ENCODE results near the gene PLEKHG5.

The PLEKHG5 gene

GRCh38 chr1:6424619-6425593 lies 66.6 kb downstream of the PLEKHG5 start, which contains the start of gene ESPN:
TSS of gene ESPN (plus strand) at chr1:6424776. CDS start at chr1:6424956, 180 bp downstream.
- DNase-seq: no peak

DNA sequence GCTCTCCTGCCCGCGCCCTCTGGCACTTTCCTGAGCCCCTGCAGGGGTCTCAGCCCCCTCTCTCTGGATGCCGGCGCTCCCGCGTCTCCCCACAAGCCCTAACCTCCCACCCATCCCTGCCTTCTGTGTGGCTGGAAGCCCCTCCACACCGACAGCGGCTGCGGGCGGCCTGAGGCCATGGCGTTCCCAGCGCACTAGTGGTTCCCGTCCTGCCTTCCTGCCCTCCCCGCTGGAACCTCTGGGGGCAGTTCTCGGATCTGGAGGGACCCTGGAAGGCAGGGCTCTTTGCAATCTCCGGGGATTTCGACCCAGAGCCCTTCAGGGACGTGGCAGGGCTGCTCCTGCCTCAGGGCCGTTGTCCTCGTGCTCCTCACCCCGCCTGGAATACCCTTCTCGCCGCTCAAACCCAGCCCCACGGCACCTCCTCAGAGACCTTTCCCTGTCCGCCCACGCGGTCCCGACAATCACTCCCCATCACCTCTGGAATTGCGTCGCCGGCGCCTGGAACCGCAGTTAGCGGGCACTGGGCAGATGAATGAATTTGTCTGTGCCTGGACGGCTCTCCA lies 67.4 kb downstream of the PLEKHG5 start:
- no peak for DNase-seq

- no peak for DNase-seq
Observed at GRCh38 chr1:6423321-6423999, 68.0 kb downstream of the PLEKHG5 start.

- no peak for DNase-seq
Observed at GRCh38 chr1:6421266-6421665, 70.2 kb downstream of the PLEKHG5 start.

- DNase-seq: no peak
Observed at GRCh38 chr1:6420454-6421042, 70.9 kb downstream of the PLEKHG5 start.

DNA sequence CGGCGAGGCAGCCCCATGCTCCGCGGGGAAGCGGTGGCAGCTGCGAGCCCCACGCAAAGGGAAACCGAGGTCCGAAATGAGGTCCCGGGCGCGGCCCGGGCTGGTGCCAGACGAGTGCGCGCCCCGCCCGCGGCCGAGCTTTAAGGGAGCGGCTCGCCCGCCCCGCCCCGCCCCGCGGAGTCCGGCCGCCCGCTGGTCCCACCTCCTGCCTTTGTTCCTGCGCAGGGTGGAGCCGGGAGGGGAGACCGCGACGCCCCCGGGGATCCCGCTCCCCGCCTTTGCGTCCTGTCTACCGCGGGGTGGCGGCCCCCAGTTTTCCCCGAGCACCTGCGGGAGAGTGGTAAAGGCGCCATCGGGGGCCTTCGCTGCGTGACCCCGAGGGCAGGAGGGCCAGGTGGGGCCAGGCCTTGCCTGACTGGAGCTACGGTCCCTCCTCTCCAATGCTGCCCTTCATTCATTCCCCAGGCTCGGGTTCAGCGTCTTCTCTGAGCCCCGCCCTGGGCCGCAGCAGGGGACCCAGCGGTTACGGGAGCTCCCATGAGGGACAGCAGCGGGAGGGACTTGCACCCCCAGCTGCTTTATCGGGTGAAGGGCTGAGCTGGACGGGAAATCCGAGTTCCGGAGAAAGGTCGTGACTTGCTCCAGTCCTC lies 71.5 kb downstream of the PLEKHG5 start, which contains the start of gene HES2:
HES2 (minus strand) TSS at position 116 of the 650 bp plus-strand sequence; CDS start at position 17, 99 bp downstream.
- DNase-seq: no peak

DNA sequence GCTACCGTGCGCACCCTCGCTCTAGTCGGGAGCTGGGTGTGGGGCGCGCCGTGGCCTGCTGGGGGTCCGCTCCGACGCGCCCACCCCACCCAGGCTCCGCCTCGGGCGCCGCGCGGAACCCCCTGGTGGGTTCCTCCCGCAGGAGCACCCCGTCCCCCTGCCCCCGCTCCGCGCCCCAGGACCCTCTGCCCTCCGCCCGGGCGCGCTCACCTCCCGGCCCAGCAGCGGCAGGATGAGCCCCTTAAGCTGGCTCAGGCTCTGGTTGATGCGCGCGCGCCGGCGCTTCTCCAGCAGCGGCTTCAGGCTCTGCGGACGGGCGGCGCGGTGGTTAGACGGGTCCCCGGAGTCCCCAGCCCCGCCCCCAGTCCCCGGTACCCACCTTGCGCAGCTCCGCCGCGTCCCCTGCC lies 72.1 kb downstream of the PLEKHG5 start:
- no peak for DNase-seq

DNA sequence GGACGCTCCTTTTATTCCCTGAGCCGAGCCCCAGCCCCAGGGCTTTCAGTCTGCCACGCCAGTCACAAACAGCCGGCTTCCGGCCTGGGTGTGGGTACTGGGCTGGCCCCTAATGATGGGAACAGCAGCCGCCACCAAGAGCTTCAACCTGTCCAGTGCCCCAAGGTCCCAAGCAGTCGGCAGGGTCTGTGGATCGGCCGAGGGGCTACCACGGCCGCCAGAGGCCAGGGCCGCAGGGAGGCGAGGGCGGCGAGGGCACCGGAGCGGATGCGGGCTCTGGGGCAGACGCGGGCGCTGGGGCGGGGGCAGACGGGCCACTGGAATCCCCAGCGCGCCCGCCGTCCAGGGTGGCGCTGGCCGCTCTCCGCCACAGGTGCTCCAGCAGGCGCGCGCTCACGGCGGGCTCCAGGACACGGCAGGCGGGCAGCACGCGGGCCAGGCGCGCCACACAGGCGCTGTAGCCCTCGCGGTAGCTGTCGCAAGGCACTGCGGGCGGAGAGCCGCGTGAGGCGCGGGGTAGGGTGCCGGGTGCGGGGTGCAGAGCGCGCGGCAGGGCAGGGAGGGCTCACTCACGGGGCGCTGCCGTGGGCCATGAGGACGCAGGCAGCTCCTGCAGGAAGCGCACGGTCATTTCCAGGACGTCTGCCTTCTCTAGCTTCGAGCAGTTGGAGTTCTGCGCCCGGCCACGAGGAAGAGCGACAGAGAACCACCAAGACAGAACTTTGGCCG lies 72.6 kb downstream of the PLEKHG5 start:
- no peak for DNase-seq

GRCh38 chr1:6417961-6418667 lies 73.4 kb downstream of the PLEKHG5 start:
- no peak for DNase-seq

Measured in hippocampal formation (tissue), 2 donors.